OCI-LY1 (cell line): ENCODE data around the gene VIL1.

Experiments used
- H2AFZ ChIP-seq: fragments of 200-600 bp; sonication (generic), shearing (Covaris generic); 2 replicates; pipeline ENCODE4 v1.6.0; 2014; ENCODE audit warnings: antibody characterized with exemption, mild to moderate bottlenecking, low read length
- H3F3A ChIP-seq: fragments of 200-600 bp; sonication (generic), shearing (Covaris generic); 2 replicates; pipeline ENCODE4 v1.6.0; 2014; ENCODE audit warnings: mild to moderate bottlenecking, antibody characterized with exemption, low read length, moderate library complexity; ENCODE audit not compliant: insufficient read depth
- H3K27ac ChIP-seq: fragments of 200-600 bp; sonication (generic); 2 replicates; pipeline ENCODE4 v1.5.1; 2014; ENCODE audit warnings: low read length, mixed run types, mild to moderate bottlenecking, low read depth; ENCODE audit not compliant: poor library complexity, severe bottlenecking
- H3K27me3 ChIP-seq: fragments of 200-600 bp; sonication (generic); 2 replicates; pipeline ENCODE4 v1.6.0; 2014; ENCODE audit warnings: antibody characterized with exemption, mild to moderate bottlenecking, low read length, moderate library complexity; ENCODE audit not compliant: insufficient read depth
- H3K36me3 ChIP-seq: fragments of 200-600 bp; sonication (generic); 2 replicates; pipeline ENCODE4 v1.6.1; 2014; ENCODE audit warnings: mild to moderate bottlenecking, antibody characterized with exemption, low read length, moderate library complexity, mixed read lengths; ENCODE audit not compliant: insufficient read depth
- H3K4me1 ChIP-seq: fragments of 200-600 bp; sonication (generic); 2 replicates; pipeline ENCODE4 v1.5.1; 2014; ENCODE audit warnings: mild to moderate bottlenecking, low read length, moderate library complexity; ENCODE audit not compliant: insufficient read depth, severe bottlenecking
- H3K4me2 ChIP-seq: fragments of 200-600 bp; sonication (generic), shearing (Covaris generic); 2 replicates; pipeline ENCODE4 v1.6.1; 2014; ENCODE audit warnings: low read length
- H3K4me3 ChIP-seq: fragments of 200-600 bp; sonication (generic); 2 replicates; pipeline ENCODE4 v1.5.1; 2014; ENCODE audit warnings: low read length, low read depth, mild to moderate bottlenecking, mixed read lengths; ENCODE audit not compliant: poor library complexity, severe bottlenecking
- H3K79me2 ChIP-seq: fragments of 200-600 bp; shearing (Covaris generic); 2 replicates; pipeline ENCODE4 v1.6.1; 2016; ENCODE audit warnings: mixed run types, low read length, mixed read lengths; ENCODE audit not compliant: insufficient read depth
- H3K9ac ChIP-seq: fragments of 200-600 bp; sonication (generic), shearing (Covaris generic); 2 replicates; pipeline ENCODE4 v1.6.1; 2014; ENCODE audit warnings: mild to moderate bottlenecking, low read length, mixed read lengths
- H3K9me2 ChIP-seq: fragments of 200-600 bp; sonication (generic), shearing (Covaris generic); 2 replicates; pipeline ENCODE4 v1.6.1; 2014; ENCODE audit warnings: low read depth, mild to moderate bottlenecking, low read length, mixed read lengths
- H3K9me3 ChIP-seq: fragments of 200-600 bp; shearing (Covaris generic); 2 replicates; pipeline ENCODE4 v1.6.1; 2014; ENCODE audit warnings: low read length, mixed read lengths
- H4K20me1 ChIP-seq: fragments of 200-600 bp; sonication (generic), shearing (Covaris generic); 2 replicates; pipeline ENCODE4 v1.6.0; 2016; ENCODE audit warnings: mild to moderate bottlenecking, low read length; ENCODE audit not compliant: insufficient read depth
- CTCF ChIP-seq: fragments of 200-600 bp; sonication (generic), shearing (Covaris generic); IDR thresholded peaks from 2 replicates; pipeline ENCODE4 v1.5.1; 2017; ENCODE audit warnings: mild to moderate bottlenecking, antibody characterized with exemption, low read length, moderate library complexity, mixed read lengths
- EZH2 ChIP-seq: fragments of 200-600 bp; sonication (generic), shearing (Covaris generic); IDR thresholded peaks from 2 replicates; pipeline ENCODE4 v1.8.0; 2017; ENCODE audit warnings: borderline replicate concordance, mixed run types, mild to moderate bottlenecking, antibody characterized with exemption, low read length, moderate library complexity, mixed read lengths

Gene VIL1

GRCh38 chr2:218431878-218432277 is 13.0 kb downstream of the VIL1 start:
- Histone ChIP-seq H3K27ac (no peak overlapping the region), H3K36me3 (no peaks in the 10 kb centered on the region), H3K4me3 (no peak overlapping the region), H3K27me3 (no peaks in the 10 kb centered on the region; the same call in 1 of the 2 replicates), H3F3A (no peaks in the 10 kb centered on the region), H3K9me2 (no peaks in the 10 kb centered on the region), H2AFZ (no peak overlapping the region), H3K9me3 (no peaks in the 10 kb centered on the region), H3K4me1 (no peaks in the 10 kb centered on the region), H3K9ac (no peak overlapping the region), H4K20me1 (no peaks in the 10 kb centered on the region), H3K79me2 (no peaks in the 10 kb centered on the region), H3K4me2 (no peak overlapping the region)
- TF ChIP-seq EZH2 (no peak), CTCF (no peak)

- TF ChIP-seq EZH2 (no peak), CTCF (no peak)
- no peaks in the 10 kb centered on the region for H3K9me2 ChIP-seq
- H2AFZ ChIP-seq = no peak overlapping the region
- no peaks in the 10 kb centered on the region for H3F3A ChIP-seq
- H4K20me1 ChIP-seq = no peaks in the 10 kb centered on the region
- H3K9ac ChIP-seq = no peak overlapping the region
- H3K36me3 ChIP-seq = no peaks in the 10 kb centered on the region
- no peak overlapping the region for H3K4me3 ChIP-seq
- no peaks in the 10 kb centered on the region for H3K9me3 ChIP-seq
- no peaks in the 10 kb centered on the region for H3K79me2 ChIP-seq
- no peak overlapping the region for H3K27ac ChIP-seq
- H3K27me3 ChIP-seq = no peaks in the 10 kb centered on the region; the same call in 1 of the 2 replicates
- no peaks in the 10 kb centered on the region for H3K4me1 ChIP-seq
- no peak overlapping the region for H3K4me2 ChIP-seq
Observed at GRCh38 chr2:218432676-218433365, 13.9 kb downstream of the VIL1 start.

GRCh38 chr2:218434456-218434855 is 15.5 kb downstream of the VIL1 start:
- Histone ChIP-seq H3K4me1 (no peaks in the 10 kb centered on the region), H3K9ac (no peak overlapping the region), H3K27me3 (no peaks in the 10 kb centered on the region; the same call in 1 of the 2 replicates), H3K27ac (no peak overlapping the region), H3K9me2 (no peaks in the 10 kb centered on the region), H3K79me2 (no peaks in the 10 kb centered on the region), H3F3A (no peaks in the 10 kb centered on the region), H3K4me2 (no peak overlapping the region), H3K36me3 (no peaks in the 10 kb centered on the region), H2AFZ (no peak overlapping the region), H3K9me3 (no peaks in the 10 kb centered on the region), H3K4me3 (no peak overlapping the region), H4K20me1 (no peaks in the 10 kb centered on the region)
- TF ChIP-seq CTCF (no peak), EZH2 (no peak)
